Measurements from ENCODE around the gene SYNPO2. TPM values are rescaled to one million over a fixed set of nuclear protein-coding genes. Genes with fewer than 3 reads are reported as not detected.
A peak's percentile ranks its signal among the peaks of the same experiment; 100 is the strongest.

The SYNPO2 gene, protein sequence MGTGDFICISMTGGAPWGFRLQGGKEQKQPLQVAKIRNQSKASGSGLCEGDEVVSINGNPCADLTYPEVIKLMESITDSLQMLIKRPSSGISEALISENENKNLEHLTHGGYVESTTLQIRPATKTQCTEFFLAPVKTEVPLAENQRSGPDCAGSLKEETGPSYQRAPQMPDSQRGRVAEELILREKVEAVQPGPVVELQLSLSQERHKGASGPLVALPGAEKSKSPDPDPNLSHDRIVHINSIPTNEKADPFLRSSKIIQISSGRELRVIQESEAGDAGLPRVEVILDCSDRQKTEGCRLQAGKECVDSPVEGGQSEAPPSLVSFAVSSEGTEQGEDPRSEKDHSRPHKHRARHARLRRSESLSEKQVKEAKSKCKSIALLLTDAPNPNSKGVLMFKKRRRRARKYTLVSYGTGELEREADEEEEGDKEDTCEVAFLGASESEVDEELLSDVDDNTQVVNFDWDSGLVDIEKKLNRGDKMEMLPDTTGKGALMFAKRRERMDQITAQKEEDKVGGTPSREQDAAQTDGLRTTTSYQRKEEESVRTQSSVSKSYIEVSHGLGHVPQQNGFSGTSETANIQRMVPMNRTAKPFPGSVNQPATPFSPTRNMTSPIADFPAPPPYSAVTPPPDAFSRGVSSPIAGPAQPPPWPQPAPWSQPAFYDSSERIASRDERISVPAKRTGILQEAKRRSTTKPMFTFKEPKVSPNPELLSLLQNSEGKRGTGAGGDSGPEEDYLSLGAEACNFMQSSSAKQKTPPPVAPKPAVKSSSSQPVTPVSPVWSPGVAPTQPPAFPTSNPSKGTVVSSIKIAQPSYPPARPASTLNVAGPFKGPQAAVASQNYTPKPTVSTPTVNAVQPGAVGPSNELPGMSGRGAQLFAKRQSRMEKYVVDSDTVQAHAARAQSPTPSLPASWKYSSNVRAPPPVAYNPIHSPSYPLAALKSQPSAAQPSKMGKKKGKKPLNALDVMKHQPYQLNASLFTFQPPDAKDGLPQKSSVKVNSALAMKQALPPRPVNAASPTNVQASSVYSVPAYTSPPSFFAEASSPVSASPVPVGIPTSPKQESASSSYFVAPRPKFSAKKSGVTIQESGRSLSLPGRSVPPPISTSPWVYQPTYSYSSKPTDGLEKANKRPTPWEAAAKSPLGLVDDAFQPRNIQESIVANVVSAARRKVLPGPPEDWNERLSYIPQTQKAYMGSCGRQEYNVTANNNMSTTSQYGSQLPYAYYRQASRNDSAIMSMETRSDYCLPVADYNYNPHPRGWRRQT
- total RNA-seq (2021) (0.20 and 0.26 TPM in 2 replicates), Bru-seq, nascent RNA (percentile 18 among the genes with signal in this experiment), BruChase-seq, experiment 1, labeled RNA remaining after a 2-hour chase (percentile 16 among the genes with signal in this experiment), BruChase-seq, experiment 2, labeled RNA remaining after a 6-hour chase (percentile 15 among the genes with signal in this experiment)
- long read RNA-seq, partial matches to known transcripts, result 0 of 2 reads
- long read RNA-seq, other reads (novel, unspliced or antisense), result 2 of 2 reads

DNA sequence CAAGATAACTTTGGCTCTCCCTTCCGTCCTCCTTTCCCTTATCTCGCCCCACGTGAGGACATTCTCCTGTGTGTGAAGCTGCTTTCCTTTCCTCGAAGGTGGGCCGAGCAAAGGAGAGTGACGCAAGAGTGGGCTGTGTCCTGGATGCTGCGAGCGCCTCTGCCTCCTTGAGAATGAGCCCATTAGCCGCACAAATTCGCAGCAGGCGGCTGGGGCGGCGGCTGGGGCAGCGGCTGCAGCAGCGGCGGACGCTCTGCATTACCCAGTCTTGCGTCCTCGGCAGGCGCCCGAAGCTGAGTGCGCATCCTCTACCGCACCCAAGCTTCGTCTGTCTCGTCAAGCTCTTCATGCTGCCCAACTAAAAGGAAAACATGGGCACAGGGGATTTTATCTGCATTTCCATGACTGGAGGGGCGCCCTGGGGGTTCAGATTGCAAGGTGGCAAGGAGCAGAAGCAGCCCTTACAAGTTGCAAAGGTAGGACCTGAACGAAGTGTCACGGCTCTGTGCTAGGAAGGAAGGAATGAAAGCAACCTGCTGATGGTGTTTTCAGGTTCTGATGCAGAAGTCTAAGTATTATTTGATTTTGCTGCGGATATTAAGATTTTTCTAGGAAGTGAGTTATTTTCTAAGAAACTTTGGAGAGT, at the start of gene SYNPO2:
Gene SYNPO2, plus strand, starts transcription at position 189 of the 646 bp plus-strand sequence. Its CDS starts 183 bp downstream, at position 372.
- intact Hi-C loops (cut with micrococcal nuclease; ENCODE audit: unreplicated experiment), result no loop called here
- Histone ChIP-seq H3K9me3 (ENCODE audit: low read depth, low read length, poor library complexity, severe bottlenecking) (no peaks in the 10 kb centered on the region), H3K27ac (ENCODE audit: low read depth, low read length, poor library complexity, severe bottlenecking) (no peak within 1 kb of the TSS), H3K36me3 (ENCODE audit: insufficient read depth, low read length, poor library complexity, severe bottlenecking) (no peaks in the 10 kb centered on the region), H3K4me3 (ENCODE audit: low read depth, low read length, poor library complexity, severe bottlenecking) (peak within 1 kb of the TSS; percentile 40), H3K4me1 (ENCODE audit: insufficient read depth, low read length, poor library complexity, severe bottlenecking) (peaks cover 11% of the 10 kb centered on the region), H3K27me3 (replicated peaks; ENCODE audit: insufficient read depth, low read depth, low read length, poor library complexity) (no peaks in the 10 kb centered on the region)
- peak; percentile 81 for DNase-seq (ENCODE audit: low spot score)
- CTCF ChIA-PET, result interaction anchor here (0.6 to 0.7 kb wide), 2 partner anchors 18 to 117 kb away, joined by 3 read pairs; no protein-coding TSS in a partner anchor
- no TSS peak for BruUV-seq (replicated peaks)
- no peak for TF ChIP-seq EZH2 (IDR thresholded peaks at IDR 0.05; ENCODE audit: borderline replicate concordance, low read depth, low read length, poor library complexity, severe bottlenecking)
- TF ChIP-seq, protein P1, sequence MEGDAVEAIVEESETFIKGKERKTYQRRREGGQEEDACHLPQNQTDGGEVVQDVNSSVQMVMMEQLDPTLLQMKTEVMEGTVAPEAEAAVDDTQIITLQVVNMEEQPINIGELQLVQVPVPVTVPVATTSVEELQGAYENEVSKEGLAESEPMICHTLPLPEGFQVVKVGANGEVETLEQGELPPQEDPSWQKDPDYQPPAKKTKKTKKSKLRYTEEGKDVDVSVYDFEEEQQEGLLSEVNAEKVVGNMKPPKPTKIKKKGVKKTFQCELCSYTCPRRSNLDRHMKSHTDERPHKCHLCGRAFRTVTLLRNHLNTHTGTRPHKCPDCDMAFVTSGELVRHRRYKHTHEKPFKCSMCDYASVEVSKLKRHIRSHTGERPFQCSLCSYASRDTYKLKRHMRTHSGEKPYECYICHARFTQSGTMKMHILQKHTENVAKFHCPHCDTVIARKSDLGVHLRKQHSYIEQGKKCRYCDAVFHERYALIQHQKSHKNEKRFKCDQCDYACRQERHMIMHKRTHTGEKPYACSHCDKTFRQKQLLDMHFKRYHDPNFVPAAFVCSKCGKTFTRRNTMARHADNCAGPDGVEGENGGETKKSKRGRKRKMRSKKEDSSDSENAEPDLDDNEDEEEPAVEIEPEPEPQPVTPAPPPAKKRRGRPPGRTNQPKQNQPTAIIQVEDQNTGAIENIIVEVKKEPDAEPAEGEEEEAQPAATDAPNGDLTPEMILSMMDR (conservative IDR thresholded peaks at IDR 0.05; ENCODE audit: low read depth, low read length), result no peak
- POLR2A ChIA-PET (ENCODE audit: low non-redundant PET), result no interaction called here

DNA sequence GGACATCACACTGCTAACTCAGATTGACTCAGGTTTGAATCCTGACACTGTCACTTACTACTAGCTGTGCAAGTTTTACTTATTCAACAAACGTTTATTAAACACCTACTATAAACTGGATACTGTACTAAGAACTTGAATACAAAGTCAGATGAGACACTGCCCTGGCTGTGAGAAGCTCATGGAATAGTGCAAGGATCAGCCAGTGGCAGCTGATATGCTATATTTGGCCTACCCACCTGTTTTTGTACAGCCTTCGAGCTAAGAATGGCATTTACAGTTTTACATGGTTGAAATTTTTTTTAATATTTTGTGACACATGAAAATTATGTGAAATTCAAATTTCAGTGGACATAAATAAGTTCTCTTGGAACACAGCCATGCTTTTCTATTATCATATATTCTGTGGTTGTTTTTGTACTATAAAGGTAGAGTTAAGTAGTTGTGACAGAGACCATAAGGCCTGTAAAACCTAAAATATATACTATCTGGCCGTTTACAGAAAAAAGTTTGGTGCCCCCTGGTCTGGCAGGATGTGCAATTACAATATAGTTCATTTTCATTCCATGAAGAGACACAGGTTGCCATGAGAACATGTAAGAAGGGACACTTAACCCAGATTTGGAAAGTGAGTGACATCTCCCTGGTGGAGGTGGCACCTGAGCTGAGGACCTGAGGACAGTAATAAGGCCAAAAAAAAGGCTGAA, 49.3 kb upstream of the SYNPO2 start:
- DNase-seq (ENCODE audit: low spot score), result no peak
- POLR2A ChIA-PET (ENCODE audit: low non-redundant PET), result no interaction called here
- Histone ChIP-seq H3K27me3 (replicated peaks; ENCODE audit: insufficient read depth, low read depth, low read length, poor library complexity) (no peaks in the 10 kb centered on the region), H3K4me1 (ENCODE audit: insufficient read depth, low read length, poor library complexity, severe bottlenecking) (no peaks in the 10 kb centered on the region), H3K27ac (ENCODE audit: low read depth, low read length, poor library complexity, severe bottlenecking) (no peak overlapping the region), H3K36me3 (ENCODE audit: insufficient read depth, low read length, poor library complexity, severe bottlenecking) (no peaks in the 10 kb centered on the region), H3K4me3 (ENCODE audit: low read depth, low read length, poor library complexity, severe bottlenecking) (no peak overlapping the region), H3K9me3 (ENCODE audit: low read depth, low read length, poor library complexity, severe bottlenecking) (no peaks in the 10 kb centered on the region)
- CTCF ChIA-PET, result no interaction called here
- intact Hi-C loops (cut with micrococcal nuclease; ENCODE audit: unreplicated experiment), result no loop called here
- TF ChIP-seq, protein P1 (conservative IDR thresholded peaks at IDR 0.05; ENCODE audit: low read depth, low read length), result no peak
- TF ChIP-seq EZH2 (IDR thresholded peaks at IDR 0.05; ENCODE audit: borderline replicate concordance, low read depth, low read length, poor library complexity, severe bottlenecking), result no peak
- BruUV-seq (replicated peaks), result no TSS peak

All from A673 (cell line).